CD4-positive, alpha-beta T cell treated with Interleukin-17A for 4 hours (primary cell): ENCODE measurements around the gene SQSTM1.

Experiments used
- DNase-seq: peaks from one replicate; pipeline ENCODE4 v3.0.0-alpha.2; 2020; ENCODE audit warnings: mixed read lengths

Gene SQSTM1

GRCh38 chr5:179874536-179875292, 54.0 kb downstream of the SQSTM1 start:
- no peak for DNase-seq

DNA sequence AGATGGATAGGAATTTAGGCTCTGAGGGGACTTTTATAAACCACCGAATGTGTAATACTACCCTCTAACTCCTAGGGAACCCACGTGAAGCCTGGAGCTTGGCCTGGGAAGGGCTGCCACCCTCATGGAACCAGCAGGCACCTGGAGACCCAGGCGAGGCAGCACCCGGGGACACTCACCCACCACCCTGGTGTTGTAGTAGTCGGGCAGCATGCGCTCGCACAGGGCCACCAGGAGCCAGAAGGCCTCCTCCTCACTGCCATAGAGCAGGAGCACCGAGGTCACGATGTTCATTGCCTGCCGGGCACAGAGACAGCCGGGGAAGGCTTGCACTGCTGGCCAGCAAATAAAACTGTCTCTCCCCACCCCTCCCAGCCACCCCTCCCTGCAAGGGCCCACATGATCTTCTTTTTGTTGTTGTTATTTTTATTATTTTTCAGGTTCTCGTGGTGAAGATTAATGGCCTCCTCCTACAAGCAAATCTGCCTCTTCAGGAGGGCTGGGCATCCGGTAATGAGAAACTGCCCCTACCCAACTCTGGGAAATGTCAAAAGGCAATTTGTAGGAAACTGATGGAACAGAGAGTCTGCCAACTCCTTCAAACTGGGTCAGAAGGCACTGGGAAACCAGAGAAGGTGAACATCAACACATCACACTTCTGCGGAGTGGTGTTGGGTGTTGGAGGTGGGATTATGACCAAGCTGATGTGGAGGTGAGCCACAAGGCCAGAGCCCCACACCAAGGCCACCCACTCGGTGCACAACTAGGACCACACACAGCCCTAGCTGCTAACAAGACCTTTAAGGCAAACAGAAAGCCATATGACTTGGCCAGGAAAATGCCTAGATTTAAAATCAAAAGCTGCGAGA, 55.3 kb downstream of the SQSTM1 start:
- no peak for DNase-seq

DNA sequence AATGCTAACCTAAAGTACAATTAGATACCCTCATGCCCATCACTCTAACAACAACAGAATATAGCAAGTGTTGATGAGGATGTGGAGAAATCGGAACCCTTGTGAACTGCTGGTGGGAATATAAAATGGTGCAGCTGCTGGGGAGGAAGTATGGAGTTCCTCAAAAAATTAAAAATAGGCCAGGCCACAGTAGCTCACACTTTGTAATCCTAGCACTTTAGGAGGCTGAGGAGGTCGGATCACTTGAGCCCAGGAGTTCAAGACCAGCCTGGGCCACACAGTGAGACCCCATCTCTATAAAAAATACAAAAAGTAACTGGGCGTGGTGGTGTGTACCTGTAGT, 55.9 kb downstream of the SQSTM1 start:
- DNase-seq = no peak

DNA sequence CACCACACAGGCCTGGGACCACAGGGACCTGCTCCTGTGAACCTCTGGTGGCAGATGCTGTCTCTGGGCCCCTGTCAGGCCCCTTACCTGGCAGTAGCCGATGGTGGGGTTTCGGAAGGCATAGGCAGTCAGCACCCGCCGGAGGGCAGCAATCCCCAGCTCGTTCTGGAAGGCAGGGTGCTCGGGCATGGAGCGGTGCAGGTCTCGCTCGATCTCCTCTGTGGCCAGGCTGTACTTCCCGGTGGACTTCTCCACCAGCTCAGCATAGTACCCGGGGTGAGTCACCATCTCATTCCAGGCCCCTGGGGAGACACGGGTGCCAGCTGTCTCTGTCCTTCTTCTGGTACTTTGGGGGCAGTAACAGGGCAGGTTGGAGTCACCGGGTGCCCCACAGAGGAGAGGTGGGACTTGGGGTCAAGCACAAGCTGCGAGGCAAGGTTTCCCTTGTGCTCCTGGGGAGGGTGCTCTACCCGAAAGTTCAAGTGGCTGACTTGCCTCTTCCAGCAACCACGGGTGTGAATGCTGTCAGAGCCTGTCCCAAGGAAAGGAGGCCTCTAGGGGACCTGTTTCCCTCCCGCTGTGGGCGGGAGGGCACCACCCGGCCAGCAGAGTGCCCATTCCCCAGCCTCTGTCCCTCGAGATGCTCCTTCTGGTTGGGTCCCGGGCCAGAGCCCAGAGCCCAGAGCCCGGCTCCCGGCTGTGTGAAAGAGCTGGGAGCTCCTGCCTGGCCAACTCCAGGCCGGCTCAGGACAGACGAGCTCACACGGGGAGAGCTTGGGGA, 57.7 kb downstream of the SQSTM1 start:
- DNase-seq = no peak

DNA sequence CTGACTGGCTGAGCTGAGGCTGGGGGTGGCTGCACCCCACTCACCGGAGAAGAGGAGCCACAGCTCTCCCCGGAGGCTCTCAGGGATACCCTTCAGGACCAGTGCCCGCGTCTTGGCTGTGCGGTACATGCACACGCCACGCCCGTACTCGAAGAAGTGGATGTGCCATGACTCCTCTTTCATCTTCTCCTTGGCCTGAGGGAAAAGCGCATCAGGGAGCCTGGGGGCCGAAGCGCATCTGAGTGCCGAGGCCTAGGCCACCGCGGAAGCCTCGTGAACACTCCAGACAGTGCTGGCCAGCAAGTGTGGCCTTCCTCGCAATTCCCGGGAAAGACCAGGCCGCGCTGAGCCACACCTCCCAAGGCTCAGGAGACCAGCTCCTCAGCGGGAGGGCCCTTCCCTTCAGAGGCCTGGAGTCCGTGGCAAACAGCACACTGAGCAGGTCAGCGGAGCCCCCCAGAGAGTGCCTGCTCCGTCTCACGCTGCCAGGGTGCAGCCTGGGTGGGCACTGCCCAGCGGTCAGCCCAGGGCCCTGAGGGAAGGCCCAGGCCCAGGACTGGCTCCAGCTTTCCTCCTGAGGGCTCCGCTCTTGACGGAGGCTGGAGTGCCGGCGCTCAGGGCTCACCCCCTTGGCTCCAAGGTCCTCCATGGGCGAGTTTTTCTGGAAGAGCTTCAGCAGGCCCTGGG, 58.4 kb downstream of the SQSTM1 start:
- no peak for DNase-seq

DNA sequence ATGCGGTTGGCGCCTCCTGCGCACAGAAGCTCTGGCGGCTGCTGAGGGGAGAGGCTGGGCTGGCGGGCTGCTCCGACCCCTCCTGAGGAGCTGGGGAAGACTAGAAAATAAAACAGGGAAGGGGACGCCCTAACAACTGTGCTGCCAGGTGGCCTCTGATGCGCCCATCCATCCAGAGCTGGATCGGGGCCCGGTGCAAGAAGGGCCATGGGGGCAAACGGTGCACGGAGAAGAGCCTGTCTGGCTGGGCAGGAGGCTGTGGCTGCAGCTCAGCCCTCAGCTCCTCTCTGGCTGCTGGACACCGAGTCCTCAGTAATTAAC, 58.9 kb downstream of the SQSTM1 start:
- DNase-seq = no peak

GRCh38 chr5:179880066-179880650, 59.5 kb downstream of the SQSTM1 start:
- no peak for DNase-seq

DNA sequence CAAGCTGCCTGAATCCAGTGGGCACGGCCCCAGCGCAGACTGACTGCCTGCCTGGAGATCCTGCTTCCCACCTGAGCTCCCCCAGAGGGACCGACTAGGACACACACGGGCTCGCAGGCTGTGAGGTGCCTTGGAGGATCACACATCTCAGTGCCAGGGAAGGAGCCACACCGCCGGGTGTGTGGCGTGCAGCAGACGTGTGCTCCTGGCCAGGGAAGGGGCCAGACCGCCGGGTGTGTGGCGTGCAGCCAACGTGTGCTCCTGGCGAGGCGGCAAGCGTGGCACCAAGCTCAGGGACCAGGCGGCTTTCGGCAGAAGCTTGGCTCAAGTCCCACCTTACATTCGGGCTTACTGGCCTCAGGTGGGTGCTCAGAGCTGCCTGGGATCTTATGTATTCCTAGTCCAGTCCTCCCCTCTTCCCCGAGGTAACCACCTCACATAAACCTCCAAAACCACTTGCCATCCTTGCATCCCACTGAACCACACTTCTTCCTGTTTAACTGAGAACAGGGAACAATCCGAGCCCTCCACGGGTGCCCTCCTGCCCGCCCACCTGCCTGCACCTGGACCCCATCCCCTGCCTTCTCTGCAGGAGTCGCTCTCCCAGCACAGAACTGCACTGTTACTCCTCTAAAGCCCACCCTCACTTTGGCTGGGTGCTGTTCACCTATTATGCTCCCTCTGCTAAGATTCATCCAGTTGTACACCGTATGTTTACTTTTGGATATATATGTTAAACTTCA, 60.3 kb downstream of the SQSTM1 start:
- DNase-seq = no peak

- no peak for DNase-seq
Observed at GRCh38 chr5:179882338-179882737, 61.6 kb downstream of the SQSTM1 start.

DNA sequence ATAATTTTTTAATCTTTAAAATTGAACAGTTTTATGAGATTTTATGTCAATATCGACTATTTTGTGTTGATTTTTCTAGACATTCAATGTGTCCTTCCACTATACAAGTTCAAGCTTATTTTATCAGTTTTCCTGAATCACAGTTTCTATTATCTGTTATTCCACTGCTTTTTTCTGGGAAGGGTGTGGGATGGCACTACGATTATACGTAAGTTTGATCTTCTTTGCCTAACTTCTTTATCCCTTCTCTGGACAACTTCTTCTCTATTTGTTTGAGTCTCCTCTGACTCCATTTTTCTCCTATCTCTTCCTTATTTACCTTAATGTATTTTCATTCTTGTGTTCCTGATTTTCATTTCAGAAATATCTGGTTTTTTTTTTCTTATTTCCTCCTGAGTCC, 62.5 kb downstream of the SQSTM1 start:
- no peak for DNase-seq

DNA sequence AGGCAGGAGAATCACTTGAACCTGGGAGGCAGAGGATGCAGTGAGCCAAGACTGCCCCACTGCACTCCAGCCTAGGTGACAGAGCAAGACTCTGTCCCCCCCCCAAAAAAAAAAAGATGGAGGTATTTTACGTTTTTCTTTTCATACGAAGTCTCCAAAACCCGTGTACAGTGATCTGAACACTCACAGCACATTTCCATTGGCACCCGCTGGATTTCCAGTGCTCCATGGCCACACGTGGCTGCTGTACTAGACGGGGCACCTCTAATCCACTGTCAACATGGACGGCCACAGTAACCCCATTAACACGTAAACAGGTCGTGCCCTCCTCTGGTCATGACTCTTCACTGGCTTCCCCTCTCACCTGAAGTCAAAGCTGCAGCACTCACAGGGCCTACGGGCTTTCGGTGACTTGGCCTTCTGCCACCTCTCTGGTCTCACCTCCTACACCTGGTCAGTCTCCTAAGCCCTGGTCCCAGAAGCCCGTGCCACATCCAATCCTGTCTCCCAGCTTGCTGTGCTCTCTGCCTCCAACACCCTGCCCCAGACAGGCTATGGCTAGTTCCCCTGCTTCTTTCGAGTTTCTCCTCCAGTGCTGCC, 64.9 kb downstream of the SQSTM1 start:
- no peak for DNase-seq

GRCh38 chr5:179886190-179886911, 65.6 kb downstream of the SQSTM1 start:
- no peak for DNase-seq

GRCh38 chr5:179887095-179887494, 66.4 kb downstream of the SQSTM1 start:
- no peak for DNase-seq
